ENCODE data around the gene TNNI2.

- TF ChIP-seq, protein P1, sequence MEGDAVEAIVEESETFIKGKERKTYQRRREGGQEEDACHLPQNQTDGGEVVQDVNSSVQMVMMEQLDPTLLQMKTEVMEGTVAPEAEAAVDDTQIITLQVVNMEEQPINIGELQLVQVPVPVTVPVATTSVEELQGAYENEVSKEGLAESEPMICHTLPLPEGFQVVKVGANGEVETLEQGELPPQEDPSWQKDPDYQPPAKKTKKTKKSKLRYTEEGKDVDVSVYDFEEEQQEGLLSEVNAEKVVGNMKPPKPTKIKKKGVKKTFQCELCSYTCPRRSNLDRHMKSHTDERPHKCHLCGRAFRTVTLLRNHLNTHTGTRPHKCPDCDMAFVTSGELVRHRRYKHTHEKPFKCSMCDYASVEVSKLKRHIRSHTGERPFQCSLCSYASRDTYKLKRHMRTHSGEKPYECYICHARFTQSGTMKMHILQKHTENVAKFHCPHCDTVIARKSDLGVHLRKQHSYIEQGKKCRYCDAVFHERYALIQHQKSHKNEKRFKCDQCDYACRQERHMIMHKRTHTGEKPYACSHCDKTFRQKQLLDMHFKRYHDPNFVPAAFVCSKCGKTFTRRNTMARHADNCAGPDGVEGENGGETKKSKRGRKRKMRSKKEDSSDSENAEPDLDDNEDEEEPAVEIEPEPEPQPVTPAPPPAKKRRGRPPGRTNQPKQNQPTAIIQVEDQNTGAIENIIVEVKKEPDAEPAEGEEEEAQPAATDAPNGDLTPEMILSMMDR (IDR thresholded peaks at IDR 0.05; ENCODE audit: extremely low read depth in 1 of 2, insufficient read depth in 1 of 2, low read depth in 1 of 2, low read length in 2 of 2): no peak
- TF ChIP-seq POLR2A (IDR thresholded peaks at IDR 0.05; ENCODE audit: low read depth, low read length): no peak
- TF ChIP-seq JUN (IDR thresholded peaks at IDR 0.05; ENCODE audit: borderline replicate concordance, insufficient read depth, insufficient read length, low read depth): no peak
- TF ChIP-seq, protein P2, sequence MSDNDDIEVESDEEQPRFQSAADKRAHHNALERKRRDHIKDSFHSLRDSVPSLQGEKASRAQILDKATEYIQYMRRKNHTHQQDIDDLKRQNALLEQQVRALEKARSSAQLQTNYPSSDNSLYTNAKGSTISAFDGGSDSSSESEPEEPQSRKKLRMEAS (IDR thresholded peaks at IDR 0.05; ENCODE audit: insufficient read depth, insufficient read length): no peak
- no peak for TF ChIP-seq POLR2AphosphoS5 (IDR thresholded peaks at IDR 0.05; ENCODE audit: insufficient read depth, low read depth, low read length)
- no peak for TF ChIP-seq GATA2 (IDR thresholded peaks at IDR 0.05; ENCODE audit: insufficient read depth, insufficient read length, low read depth, low read length)
Measured at GRCh38 chr11:1836011-1836945, 2.5 kb upstream of the TNNI2 start.
